GM12878 (cell line): ENCODE measurements around the gene ADK. TPM values are rescaled to one million over a fixed set of nuclear protein-coding genes. Genes with fewer than 3 reads are reported as not detected.

Experiments
- ATAC-seq: fragments of 200-7000 bp; cut with Tn5 transposase; 3 replicates; pipeline ENCODE4 v1.9.1; 2020; ENCODE audit warnings: mild to moderate bottlenecking, moderate library complexity
- BruUV-seq: library from RNA; stranded (reverse); fragments of 400-500 nt; replicated peaks from 2 replicates; lab custom pipeline; 2021; lab: Mats Ljungman, UMichigan
- CTCF ChIA-PET: fragments of 300-600 bp; sonication (Branson Sonifier 250); formaldehyde crosslinking; extraction: SDS; loops from one replicate; lab custom pipeline; 2021; ENCODE audit warnings: inconsistent platforms; lab: Yijun Ruan, JAX
- POLR2A ChIA-PET: fragments of 350-600 bp; formaldehyde crosslinking; extraction: SDS; loops from one replicate; lab custom pipeline; 2021; ENCODE audit warnings: inconsistent platforms; lab: Charles Lee
- RAD21 ChIA-PET: fragments of 300-600 bp; sonication (Branson Sonifier 250); formaldehyde crosslinking; loops from one replicate; lab custom pipeline; 2023; ENCODE audit warnings: antibody characterized with exemption; ENCODE audit not compliant: unreplicated experiment; lab: Charles Lee
- SMC1A ChIA-PET: fragments of 300-600 bp; sonication (Branson Sonifier 250); formaldehyde crosslinking; loops from one replicate; lab custom pipeline; 2023; ENCODE audit not compliant: unreplicated experiment, uncharacterized antibody; lab: Charles Lee
- DNase-seq: peaks from one replicate; pipeline ENCODE4 v3.0.0-alpha.2; 2011; ENCODE audit warnings: low read depth, low spot score
- FAIRE-seq: peaks from 3 replicates; lab custom pipeline; 2011; peaks lifted over from hg19 to GRCh38; lab: Jason Lieb, UNC
- H2AFZ ChIP-seq: 2 replicates; pipeline ENCODE4 v1.6.0; 2011; ENCODE audit warnings: low read depth, low read length, control low read depth; ENCODE audit not compliant: control insufficient read depth
- H3K27ac ChIP-seq: 2 replicates; pipeline ENCODE4 v1.5.1; 2011; ENCODE audit warnings: control low read depth; ENCODE audit not compliant: control insufficient read depth, insufficient read depth
- H3K27me3 ChIP-seq, 2 experiments: replicated peaks in 1 of 2; 2 replicates each; pipeline versions ENCODE4 v1.6.0 to v1.6.1; 2011; ENCODE audit warnings: low read length in 1 of 2; ENCODE audit not compliant: control insufficient read depth in 2 of 2, insufficient read depth in 2 of 2
- H3K36me3 ChIP-seq, 2 experiments: 2 replicates each; pipeline ENCODE4 v1.5.1; 2011; ENCODE audit warnings: low read length in 1 of 2; ENCODE audit not compliant: control insufficient read depth in 2 of 2, insufficient read depth in 2 of 2
- H3K4me1 ChIP-seq: 2 replicates; pipeline ENCODE4 v1.6.1; 2011; ENCODE audit warnings: mild to moderate bottlenecking, low read length, moderate library complexity, mixed read lengths; ENCODE audit not compliant: control insufficient read depth, insufficient read depth
- H3K4me2 ChIP-seq: 2 replicates; pipeline ENCODE4 v1.6.0; 2011; ENCODE audit warnings: control low read depth; ENCODE audit not compliant: control insufficient read depth, insufficient read depth
- H3K4me3 ChIP-seq: fragments of 200-600 bp; sonication (generic); 2 replicates; pipeline ENCODE4 v1.5.1; 2016
- H3K79me2 ChIP-seq: 2 replicates; pipeline ENCODE4 v1.6.0; 2011; ENCODE audit warnings: low read length; ENCODE audit not compliant: control insufficient read depth, insufficient read depth
- H3K9ac ChIP-seq: 2 replicates; pipeline ENCODE4 v1.8.0; 2011; ENCODE audit warnings: low read length, control low read depth, mixed read lengths; ENCODE audit not compliant: control insufficient read depth, insufficient read depth
- H3K9me3 ChIP-seq: replicated peaks from 3 replicates; pipeline ENCODE4 v1.5.1; 2011; ENCODE audit warnings: mild to moderate bottlenecking, low read length; ENCODE audit not compliant: control insufficient read depth, insufficient read depth
- H4K20me1 ChIP-seq: 2 replicates; pipeline ENCODE4 v1.6.0; 2011; ENCODE audit not compliant: control insufficient read depth, insufficient read depth
- MEF2A ChIP-seq: IDR thresholded peaks from 2 replicates; pipeline ENCODE4 v1.6.1; 2011; ENCODE audit warnings: low read depth, mild to moderate bottlenecking, low read length, moderate library complexity; ENCODE audit not compliant: insufficient read depth
- STAT1 ChIP-seq: fragments of 450-650 bp; conservative IDR thresholded peaks from 2 replicates; pipeline ENCODE4 v1.6.1; 2014; ENCODE audit warnings: antibody characterized with exemption, mild to moderate bottlenecking
- TARDBP ChIP-seq: IDR thresholded peaks from 2 replicates; pipeline ENCODE4 v1.6.1; 2016; ENCODE audit warnings: borderline replicate concordance
- YY1 ChIP-seq: IDR thresholded peaks from 2 replicates; pipeline ENCODE4 v1.6.1; 2011; ENCODE audit warnings: low read depth, mild to moderate bottlenecking, low read length
- ZNF622 ChIP-seq: fragments of 450-650 bp; IDR thresholded peaks from 2 replicates; pipeline ENCODE4 v1.6.1; 2017; ENCODE audit warnings: mild to moderate bottlenecking, inconsistent platforms
- ZSCAN29 ChIP-seq: fragments of 450-650 bp; IDR thresholded peaks from 2 replicates; pipeline ENCODE4 v1.6.1; 2017; ENCODE audit warnings: mild to moderate bottlenecking, moderate library complexity
- WGBS: methylation state at CpG from one replicate; pipeline ENCODE4 v1.1.6; 2016; ENCODE audit warnings: low lambda C conversion rate; ENCODE audit not compliant: insufficient replicate concordance, insufficient coverage; ENCODE audit errors: missing lambda C conversion rate; 5-methylcytosine and 5-hydroxymethylcytosine counted together
- in situ Hi-C: fragments of 300-500 bp; cut with MboI; formaldehyde crosslinking; loops from 9 replicates; pipeline ENCODE4 v1.14.3; 2018; ENCODE audit warnings: mixed read lengths
- intact Hi-C: fragments of 100-400 bp; cut with micrococcal nuclease; formaldehyde crosslinking; loops from one replicate; pipeline ENCODE4 v1.14.2; 2022; ENCODE audit not compliant: unreplicated experiment
- polyA plus RNA-seq, 11 experiments: library from polyadenylated mRNA; depleted of rRNA in 4 of 11; unstranded in 6 of 11; stranded (reverse) in 5 of 11; fragments of >200 nt; fragmentation: Nextera tagmentation in 4 of 11; fragmentation: Illumina TruSeq in 1 of 11; extraction: Ambion mirVana in 4 of 11; extraction: Trizol in 1 of 11; gene quantifications; 1 replicate in 1 of 11; 2 replicates in 10 of 11; pipeline versions ENCODE4 v1.2.1 to v1.2.3, GENCODE V29; 2011 to 2016; ENCODE audit warnings: inconsistent platforms in 2 of 11, missing spikeins in 2 of 11, low read depth in 1 of 11
- total RNA-seq, 4 experiments: library from RNA; depleted of rRNA in 3 of 4; stranded (reverse); fragments of >200 nt in 3 of 4; fragmentation: Illumina TruSeq in 1 of 4; extraction: Trizol in 1 of 4; gene quantifications; 2 replicates each; pipeline versions ENCODE4 v1.2.1 to v1.2.3, GENCODE V29; 2013 to 2021
- TF ChIP-seq, protein P1 (sequence below): fragments of 450-650 bp; IDR thresholded peaks from 2 replicates; pipeline ENCODE4 v1.6.1; 2016; ENCODE audit warnings: mild to moderate bottlenecking
- TF ChIP-seq, protein P2 (sequence below): fragments of 450-650 bp; IDR thresholded peaks from 2 replicates; pipeline ENCODE4 v1.6.1; 2017; ENCODE audit warnings: borderline replicate concordance
- TF ChIP-seq, protein P3 (sequence below): IDR thresholded peaks from 2 replicates; pipeline ENCODE4 v1.6.1; 2012; ENCODE audit warnings: low read depth, low read length, improper control_type of control experiment

ADK gene
- total and polyA plus RNA-seq, 10 of the 15 experiments (the other 5 are each of a cell fraction or from before 2014, with no cell fraction given): 42.0 to 151 (median 81.6) TPM

DNA sequence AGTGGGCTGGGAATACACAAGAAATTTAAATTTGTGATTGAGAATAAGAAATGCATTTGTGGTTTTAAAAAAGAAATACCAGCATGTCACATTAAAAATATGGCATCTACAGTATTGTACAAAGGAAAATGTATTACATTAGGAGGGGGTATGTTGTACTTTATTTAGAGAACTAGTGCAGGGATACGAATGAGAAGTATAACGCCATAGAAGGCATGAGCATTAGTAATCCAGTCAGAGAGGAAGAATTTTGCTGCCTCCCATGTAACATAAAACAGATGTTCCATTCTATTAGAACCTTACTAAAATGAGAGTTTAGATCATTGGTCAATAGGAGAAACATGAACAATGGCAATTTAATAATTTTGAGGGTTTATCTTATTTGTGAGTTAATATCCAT lies 182.2 kb downstream of the ADK start:
- no peak overlapping the region for H3K4me3 ChIP-seq
- DNase-seq (no peak), ATAC-seq (no peak), FAIRE-seq (no peak)
- no peak for TF ChIP-seq ZSCAN29
- no peak for TF ChIP-seq YY1
- TF ChIP-seq, protein P1, sequence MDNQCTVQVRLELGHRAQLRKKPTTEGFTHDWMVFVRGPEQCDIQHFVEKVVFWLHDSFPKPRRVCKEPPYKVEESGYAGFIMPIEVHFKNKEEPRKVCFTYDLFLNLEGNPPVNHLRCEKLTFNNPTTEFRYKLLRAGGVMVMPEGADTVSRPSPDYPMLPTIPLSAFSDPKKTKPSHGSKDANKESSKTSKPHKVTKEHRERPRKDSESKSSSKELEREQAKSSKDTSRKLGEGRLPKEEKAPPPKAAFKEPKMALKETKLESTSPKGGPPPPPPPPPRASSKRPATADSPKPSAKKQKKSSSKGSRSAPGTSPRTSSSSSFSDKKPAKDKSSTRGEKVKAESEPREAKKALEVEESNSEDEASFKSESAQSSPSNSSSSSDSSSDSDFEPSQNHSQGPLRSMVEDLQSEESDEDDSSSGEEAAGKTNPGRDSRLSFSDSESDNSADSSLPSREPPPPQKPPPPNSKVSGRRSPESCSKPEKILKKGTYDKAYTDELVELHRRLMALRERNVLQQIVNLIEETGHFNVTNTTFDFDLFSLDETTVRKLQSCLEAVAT: no peak
- TF ChIP-seq TARDBP: no peak
- TF ChIP-seq, protein P2, sequence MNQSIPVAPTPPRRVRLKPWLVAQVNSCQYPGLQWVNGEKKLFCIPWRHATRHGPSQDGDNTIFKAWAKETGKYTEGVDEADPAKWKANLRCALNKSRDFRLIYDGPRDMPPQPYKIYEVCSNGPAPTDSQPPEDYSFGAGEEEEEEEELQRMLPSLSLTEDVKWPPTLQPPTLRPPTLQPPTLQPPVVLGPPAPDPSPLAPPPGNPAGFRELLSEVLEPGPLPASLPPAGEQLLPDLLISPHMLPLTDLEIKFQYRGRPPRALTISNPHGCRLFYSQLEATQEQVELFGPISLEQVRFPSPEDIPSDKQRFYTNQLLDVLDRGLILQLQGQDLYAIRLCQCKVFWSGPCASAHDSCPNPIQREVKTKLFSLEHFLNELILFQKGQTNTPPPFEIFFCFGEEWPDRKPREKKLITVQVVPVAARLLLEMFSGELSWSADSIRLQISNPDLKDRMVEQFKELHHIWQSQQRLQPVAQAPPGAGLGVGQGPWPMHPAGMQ: no peak
- TF ChIP-seq ZNF622: no peak
- no peak for TF ChIP-seq MEF2A
- TF ChIP-seq, protein P3, sequence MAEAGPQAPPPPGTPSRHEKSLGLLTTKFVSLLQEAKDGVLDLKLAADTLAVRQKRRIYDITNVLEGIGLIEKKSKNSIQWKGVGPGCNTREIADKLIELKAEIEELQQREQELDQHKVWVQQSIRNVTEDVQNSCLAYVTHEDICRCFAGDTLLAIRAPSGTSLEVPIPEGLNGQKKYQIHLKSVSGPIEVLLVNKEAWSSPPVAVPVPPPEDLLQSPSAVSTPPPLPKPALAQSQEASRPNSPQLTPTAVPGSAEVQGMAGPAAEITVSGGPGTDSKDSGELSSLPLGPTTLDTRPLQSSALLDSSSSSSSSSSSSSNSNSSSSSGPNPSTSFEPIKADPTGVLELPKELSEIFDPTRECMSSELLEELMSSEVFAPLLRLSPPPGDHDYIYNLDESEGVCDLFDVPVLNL: no peak
- TF ChIP-seq STAT1: no peak
- no peaks in the 10 kb centered on the region; the same call in 2 of the 3 replicates for H3K9me3 ChIP-seq
- in situ Hi-C loops: no loop called here
- H4K20me1 ChIP-seq: no peaks in the 10 kb centered on the region
- CTCF ChIA-PET: no interaction called here
- BruUV-seq: no TSS peak
- peaks cover 0 to 4% of the 10 kb centered on the region in 2 experiments; a peak in 1 of 4 replicates for H3K36me3 ChIP-seq
- H3K4me2 ChIP-seq: no peak overlapping the region
- H3K79me2 ChIP-seq: no peaks in the 10 kb centered on the region
- no peak overlapping the region for H3K9ac ChIP-seq
- RAD21 ChIA-PET: interaction anchor here (0.7 kb wide), 1 partner anchor 641 kb away, joined by 3 read pairs; no protein-coding TSS in a partner anchor
- SMC1A ChIA-PET: interaction anchor here (0.7 to 1.3 kb wide), 4 partner anchors 22 to 319 kb away, joined by 3 to 4 read pairs (median 3); no protein-coding TSS in a partner anchor
- H3K27ac ChIP-seq: no peak overlapping the region
- intact Hi-C loops: no loop called here
- H3K27me3 ChIP-seq: no peaks in the 10 kb centered on the region
- WGBS: 100% methylated on average over 2 of the region's 2 CpGs
- H2AFZ ChIP-seq: no peak overlapping the region
- H3K4me1 ChIP-seq: no peaks in the 10 kb centered on the region
- POLR2A ChIA-PET: no interaction called here
